NB4 (cell line): ENCODE results near the gene SNAP29.

Source experiments
- DNase-seq: peaks from one replicate; pipeline ENCODE4 v3.0.0; 2010; ENCODE audit warnings: low read depth
- H3K4me3 ChIP-seq: one replicate; pipeline ENCODE4 v1.5.1; 2011; ENCODE audit warnings: mild to moderate bottlenecking, low read depth, low read length, moderate library complexity
- MYC ChIP-seq: IDR thresholded peaks from 2 replicates; pipeline ENCODE4 v1.6.1; 2011; ENCODE audit warnings: low read depth, low read length
- POLR2A ChIP-seq: IDR thresholded peaks from 2 replicates; pipeline ENCODE4 v1.6.1; 2011; ENCODE audit warnings: mild to moderate bottlenecking; ENCODE audit not compliant: insufficient read length; ENCODE audit errors: extremely low read depth
- TF ChIP-seq, protein P1 (sequence below): IDR thresholded peaks from one replicate; pipeline ENCODE4 v1.5.1; 2012; ENCODE audit warnings: low read depth, low read length
- TF ChIP-seq, protein P2 (sequence below): IDR thresholded peaks from 2 replicates; pipeline ENCODE4 v1.6.1; 2011; ENCODE audit warnings: low read depth, low read length

Gene SNAP29

DNA sequence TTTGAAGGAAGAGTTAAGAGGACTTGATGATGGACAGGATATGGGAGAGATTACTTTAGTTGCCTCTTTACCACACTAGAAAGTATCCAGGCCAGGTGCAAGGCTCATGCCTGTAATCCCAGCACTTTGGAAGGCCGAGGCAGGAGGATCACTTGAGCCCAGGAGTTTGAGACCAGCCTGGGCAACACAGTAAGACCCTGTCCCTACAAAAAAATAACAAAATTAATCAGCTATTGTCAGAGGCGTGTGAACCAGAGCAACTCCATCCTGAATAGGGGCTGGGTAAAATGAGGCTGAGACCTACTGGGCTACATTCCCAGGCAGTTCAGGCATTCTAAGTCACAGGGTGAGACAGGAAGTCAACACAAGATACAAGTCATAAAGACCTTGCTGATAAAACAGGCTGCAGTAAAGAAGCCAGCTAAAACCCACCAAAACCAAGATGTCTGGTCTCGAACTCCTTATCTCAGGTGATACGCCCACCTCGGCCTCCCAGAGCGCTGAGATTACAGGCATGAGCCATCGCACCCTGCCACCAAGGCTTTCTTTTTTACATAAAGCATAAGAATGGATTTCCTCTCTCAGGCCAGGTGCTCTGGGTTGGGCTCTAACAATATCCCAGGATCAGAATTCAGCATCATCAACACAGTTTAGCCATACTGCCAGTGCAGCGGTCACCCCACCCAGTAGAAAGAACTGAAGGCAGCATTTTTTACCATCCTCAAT, 18.0 kb upstream of the SNAP29 start:
- no peak overlapping the region for H3K4me3 ChIP-seq
- DNase-seq = no peak
- TF ChIP-seq MYC (no peak), POLR2A (no peak)
- TF ChIP-seq, protein P1, sequence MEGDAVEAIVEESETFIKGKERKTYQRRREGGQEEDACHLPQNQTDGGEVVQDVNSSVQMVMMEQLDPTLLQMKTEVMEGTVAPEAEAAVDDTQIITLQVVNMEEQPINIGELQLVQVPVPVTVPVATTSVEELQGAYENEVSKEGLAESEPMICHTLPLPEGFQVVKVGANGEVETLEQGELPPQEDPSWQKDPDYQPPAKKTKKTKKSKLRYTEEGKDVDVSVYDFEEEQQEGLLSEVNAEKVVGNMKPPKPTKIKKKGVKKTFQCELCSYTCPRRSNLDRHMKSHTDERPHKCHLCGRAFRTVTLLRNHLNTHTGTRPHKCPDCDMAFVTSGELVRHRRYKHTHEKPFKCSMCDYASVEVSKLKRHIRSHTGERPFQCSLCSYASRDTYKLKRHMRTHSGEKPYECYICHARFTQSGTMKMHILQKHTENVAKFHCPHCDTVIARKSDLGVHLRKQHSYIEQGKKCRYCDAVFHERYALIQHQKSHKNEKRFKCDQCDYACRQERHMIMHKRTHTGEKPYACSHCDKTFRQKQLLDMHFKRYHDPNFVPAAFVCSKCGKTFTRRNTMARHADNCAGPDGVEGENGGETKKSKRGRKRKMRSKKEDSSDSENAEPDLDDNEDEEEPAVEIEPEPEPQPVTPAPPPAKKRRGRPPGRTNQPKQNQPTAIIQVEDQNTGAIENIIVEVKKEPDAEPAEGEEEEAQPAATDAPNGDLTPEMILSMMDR = no peak
- TF ChIP-seq, protein P2, sequence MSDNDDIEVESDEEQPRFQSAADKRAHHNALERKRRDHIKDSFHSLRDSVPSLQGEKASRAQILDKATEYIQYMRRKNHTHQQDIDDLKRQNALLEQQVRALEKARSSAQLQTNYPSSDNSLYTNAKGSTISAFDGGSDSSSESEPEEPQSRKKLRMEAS = no peak

DNA sequence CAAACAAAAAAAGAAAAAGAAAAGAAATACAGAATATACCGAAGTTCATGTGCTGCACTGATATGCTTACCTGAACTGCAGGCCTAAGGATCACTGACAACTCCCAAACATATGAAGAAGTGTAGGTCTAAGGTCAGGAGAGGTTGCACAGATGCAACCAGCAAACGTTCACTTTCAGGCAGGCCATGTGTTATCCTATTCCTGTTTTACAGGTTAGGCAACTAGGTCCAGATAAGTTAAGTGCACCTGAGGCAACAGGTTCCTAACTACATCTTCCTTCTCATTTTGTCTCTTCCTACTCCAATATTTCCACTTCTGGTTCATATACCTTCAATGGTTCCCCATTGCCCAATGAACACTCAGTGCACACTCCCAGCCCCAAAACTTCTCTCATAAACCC, 15.3 kb upstream of the SNAP29 start:
- DNase-seq = no peak
- no peak overlapping the region for H3K4me3 ChIP-seq
- no peak for TF ChIP-seq POLR2A
- TF ChIP-seq, protein P2 = no peak
- TF ChIP-seq, protein P1 = no peak
- TF ChIP-seq MYC = no peak

DNA sequence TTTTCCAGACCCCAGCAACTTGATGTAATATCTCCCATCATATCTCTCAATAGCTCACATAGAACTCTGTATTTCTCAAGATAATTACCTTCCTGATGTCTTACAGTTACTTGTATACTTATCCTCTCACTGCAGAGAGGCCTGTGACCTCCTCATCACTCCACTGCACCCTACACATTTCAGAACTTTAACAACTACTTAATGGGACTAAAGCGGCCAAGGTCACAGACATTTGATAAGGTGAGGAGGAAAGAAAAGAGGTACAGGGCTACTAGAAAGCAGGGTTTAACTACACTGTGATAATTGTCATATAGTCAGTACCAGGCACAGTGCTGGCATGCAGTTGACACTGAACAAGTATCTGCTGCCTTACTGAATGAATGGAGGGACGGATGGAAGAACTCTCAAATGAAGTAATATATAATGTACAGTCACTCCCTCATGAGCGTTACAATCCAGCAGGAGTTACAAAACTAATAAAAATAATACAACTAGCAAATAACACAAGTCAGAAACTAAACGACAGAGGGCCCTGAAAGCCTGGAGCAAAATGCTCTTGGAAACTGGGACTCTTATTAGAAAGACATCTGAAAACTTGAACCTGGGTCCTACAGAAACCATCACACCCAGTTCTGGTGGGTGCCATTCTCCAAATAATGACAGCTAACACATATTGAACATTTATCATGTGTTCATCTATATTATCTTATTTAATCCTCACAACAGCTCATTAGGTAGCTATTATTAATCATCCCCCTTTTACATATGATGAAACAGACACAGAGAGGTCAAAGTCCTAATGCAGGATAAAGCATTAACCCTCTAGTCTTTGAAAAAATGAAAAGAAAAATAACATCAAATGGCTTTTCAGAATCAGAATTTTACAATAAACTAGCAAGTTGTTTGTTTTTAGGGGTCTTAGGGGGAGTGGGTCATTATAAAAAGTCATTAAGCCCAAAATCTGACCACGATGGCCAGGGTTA, 14.5 kb upstream of the SNAP29 start:
- no peak for DNase-seq
- H3K4me3 ChIP-seq = no peak overlapping the region
- TF ChIP-seq, protein P1 = no peak
- TF ChIP-seq, protein P2 = no peak
- no peak for TF ChIP-seq POLR2A
- no peak for TF ChIP-seq MYC

DNA sequence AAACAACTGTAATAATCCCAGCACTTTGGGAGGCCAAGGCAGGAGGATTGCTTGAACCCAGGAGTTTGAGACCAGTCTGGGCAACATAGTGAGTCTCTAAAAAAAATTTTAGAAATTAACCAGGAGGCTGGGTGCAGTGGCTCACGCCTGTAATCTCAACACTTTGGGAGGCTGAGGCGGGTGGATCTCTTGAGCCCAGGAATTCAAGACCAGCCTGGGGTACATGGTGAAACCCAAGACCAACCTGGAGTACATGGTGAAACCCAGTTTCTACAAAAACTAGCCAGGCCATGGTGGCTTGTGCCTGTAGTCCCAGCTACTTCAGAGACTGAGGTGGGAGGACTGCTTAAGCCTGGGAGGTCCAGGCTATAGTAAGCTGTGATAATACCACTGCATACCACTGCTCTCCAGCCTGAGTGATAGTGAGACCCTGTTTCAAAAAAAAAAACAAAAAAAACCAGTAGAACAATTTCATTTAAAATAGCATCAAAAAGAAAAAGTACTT, 11.4 kb upstream of the SNAP29 start:
- no peak overlapping the region for H3K4me3 ChIP-seq
- TF ChIP-seq, protein P1 = no peak
- TF ChIP-seq, protein P2 = no peak
- TF ChIP-seq MYC (no peak), POLR2A (no peak)
- DNase-seq = no peak

DNA sequence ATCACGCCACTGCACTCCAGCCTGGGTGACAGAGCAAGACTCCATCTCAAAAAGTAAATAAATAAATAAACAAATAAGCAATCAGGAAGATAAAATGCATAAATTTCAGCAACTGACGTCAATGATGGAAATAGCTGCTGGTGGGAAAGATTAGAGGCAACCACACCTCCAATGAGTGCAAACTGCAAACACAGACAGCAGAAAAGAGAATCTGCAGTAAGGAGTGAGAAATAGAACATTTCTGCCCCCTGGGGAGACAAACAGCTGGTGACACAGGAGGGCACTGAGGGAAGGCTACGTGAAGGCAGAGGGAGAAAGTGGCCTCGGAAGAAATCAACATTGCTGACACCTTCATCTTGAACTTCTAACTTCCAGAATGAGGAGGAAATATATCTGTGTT, 6.7 kb upstream of the SNAP29 start:
- TF ChIP-seq POLR2A (no peak), MYC (no peak)
- TF ChIP-seq, protein P1 = no peak
- TF ChIP-seq, protein P2 = no peak
- peak; percentile 23 for DNase-seq
- no peak overlapping the region for H3K4me3 ChIP-seq
